NCI-H1417 treated with DMSO at 0.1 percent for 48 hours (cell line): ENCODE measurements around the gene FBXW2.
A peak's percentile ranks its signal among the peaks of the same experiment; 100 is the strongest.
"Not testable (repeated sequence)": the region's sequence is repeated elsewhere in the genome, so short reads cannot be mapped to it uniquely, and the experiment has no call there.

Experiments used
- DNase-seq: peaks from one replicate; lab custom pipeline; 2025; lab: John Stamatoyannopoulos, UW

FBXW2 gene, protein sequence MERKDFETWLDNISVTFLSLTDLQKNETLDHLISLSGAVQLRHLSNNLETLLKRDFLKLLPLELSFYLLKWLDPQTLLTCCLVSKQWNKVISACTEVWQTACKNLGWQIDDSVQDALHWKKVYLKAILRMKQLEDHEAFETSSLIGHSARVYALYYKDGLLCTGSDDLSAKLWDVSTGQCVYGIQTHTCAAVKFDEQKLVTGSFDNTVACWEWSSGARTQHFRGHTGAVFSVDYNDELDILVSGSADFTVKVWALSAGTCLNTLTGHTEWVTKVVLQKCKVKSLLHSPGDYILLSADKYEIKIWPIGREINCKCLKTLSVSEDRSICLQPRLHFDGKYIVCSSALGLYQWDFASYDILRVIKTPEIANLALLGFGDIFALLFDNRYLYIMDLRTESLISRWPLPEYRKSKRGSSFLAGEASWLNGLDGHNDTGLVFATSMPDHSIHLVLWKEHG

DNA sequence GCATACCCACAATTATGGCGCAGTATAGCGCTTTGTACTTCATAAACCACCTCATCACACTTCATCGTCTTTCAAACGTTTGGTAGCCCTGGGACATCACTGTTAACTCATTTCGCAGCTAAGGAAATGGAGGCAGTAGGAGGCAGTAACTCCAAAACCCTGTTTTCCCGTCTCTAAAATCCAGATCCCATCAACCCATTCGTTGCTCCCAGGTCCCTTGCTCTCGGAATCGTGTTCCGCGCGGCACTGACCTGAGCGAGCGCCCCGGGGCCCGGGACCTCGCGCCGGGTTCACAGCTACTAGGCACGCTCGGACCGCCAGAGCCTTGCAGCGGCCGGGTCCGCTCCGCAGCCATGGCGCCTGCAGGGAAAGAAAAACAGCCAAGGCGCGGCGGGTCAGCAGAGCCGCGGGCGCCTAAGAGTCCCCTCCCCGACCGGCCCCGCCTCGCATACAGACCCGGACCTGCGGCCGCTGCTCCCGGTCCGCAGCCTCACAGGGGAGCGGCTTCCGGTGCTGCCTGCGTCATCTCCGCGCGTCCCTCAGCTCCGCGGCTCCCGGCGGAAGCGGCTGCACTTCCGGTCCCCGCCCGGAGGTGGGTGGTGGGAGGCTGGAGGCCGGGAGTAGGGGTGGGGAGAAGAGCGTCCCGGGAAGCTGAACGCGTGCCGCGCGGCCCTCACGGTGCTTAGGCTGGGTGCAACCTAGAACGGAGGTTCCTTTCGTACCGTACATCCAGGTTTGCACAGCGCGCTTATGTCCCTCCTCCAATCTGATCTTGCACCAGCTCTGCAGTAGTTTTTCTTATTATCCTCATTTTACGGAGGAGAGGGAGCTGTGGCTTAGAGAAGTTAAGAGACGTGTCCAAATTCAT, at the start of gene FBXW2:
Gene FBXW2, minus strand, starts transcription at position 519 of the 868 bp plus-strand sequence. CDS start 5,158 bp downstream, outside the sequence.
- peak; percentile 24 for DNase-seq

DNA sequence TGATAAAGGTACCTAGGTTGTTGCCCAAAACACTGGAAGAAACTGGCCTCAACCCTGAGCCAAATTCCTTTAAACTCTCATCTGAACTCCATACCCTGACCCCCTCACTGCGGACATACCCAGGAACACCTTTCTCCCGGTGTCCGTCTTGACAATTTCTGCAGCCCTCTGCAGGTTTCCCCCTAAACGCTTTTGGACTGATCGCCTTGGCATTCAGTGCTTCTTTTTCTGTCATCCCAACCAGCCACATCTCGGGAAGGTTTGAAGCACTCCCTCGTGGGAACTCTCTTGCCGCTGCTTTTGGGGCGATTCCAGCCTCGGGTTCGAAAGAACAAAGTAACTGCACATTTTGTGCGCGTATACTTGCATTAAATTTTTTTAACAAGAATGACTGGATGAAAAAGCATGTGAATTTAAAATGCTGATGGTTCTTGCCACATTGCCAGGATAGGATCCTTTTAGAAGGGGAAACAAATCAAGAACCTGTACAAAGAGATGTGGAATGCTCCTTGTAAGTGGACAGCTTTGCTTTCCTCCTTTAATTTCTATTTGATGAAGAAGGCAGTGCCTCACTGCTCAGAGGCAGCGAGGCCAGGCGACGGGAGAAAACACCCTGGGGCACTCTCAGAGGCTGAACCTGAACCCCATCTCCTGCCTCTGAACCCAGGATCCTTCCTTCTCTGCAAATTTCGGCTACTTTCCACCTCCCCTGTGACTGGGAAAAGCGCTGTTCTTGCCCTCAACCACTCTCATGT, 48.9 kb upstream of the FBXW2 start:
- no peak for DNase-seq

DNA sequence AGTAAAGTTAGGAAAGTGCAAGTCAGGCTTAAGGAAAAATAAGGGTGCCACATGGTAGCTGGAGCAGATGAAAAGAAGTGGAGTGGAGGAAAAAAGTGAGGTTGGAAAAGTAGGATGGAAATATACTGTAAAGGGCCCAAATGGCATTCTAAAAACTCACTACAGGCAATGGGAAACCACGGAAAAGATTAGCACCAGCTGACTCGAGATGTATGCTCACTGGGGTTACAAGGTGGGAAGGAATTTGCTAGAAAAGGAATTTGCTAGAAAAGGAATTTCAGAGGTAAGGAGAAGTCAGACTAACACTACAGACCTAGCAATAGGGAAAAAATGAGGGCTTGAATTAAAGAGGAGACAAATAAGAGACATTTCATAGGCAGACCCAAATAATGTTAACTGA, 45.9 kb upstream of the FBXW2 start:
- DNase-seq: no peak

DNA sequence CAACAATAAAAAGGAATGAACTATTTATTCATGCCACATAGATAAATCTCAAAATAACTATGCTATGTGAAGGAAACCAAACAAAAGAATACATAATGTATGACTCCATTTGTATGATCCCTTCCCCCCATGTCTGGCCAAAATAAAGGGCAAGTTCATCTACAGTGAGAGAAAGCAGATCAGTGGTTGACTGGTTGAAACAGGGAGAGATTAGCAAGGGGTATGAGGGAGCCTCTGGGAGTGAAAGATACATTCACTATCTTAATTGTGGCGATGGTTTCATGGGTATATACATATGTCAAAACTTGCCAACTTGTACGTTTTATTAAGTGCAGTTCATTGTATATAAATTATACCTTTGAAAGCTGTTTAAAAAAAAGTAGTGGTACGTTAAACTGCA, 44.7 kb upstream of the FBXW2 start:
- no peak for DNase-seq

DNA sequence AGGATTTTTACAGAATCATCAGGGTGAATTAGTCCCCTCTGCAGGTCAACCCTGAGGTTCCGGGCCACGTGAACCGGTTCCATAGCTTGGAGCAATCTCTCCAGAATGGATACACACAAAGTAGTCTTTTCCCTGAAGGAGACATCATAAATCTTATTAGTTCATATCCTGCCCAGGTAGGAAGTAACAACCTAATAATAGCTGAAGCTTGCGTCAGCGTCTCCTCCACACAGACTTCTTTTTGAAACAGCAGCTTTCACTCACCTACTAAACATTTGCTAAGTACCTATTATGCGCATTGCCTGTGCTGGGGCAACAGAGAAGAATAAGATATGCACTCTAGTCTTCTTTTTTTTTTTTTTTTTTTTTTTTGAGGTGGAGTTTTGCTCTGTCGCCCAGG, 40.1 kb upstream of the FBXW2 start:
- DNase-seq: no peak

DNA sequence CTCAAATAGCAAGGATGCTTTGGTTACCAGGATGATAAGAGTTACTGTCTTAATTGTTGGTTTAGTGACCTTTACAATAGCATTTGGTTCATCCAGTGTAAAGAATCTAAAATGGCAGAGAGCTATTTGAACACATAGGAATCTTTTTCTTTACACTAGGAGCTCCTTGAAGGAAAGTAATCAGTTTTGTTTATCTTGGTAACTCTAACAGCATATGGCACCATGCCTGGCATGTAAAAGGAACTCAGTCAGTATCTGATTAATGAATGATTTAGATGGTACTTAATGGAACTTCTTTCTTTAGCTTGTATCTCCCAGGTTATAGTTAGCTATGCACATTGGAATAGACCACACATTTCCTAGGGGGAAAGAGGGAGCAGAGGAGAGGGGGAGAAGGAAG, 39.6 kb upstream of the FBXW2 start:
- no peak for DNase-seq

DNA sequence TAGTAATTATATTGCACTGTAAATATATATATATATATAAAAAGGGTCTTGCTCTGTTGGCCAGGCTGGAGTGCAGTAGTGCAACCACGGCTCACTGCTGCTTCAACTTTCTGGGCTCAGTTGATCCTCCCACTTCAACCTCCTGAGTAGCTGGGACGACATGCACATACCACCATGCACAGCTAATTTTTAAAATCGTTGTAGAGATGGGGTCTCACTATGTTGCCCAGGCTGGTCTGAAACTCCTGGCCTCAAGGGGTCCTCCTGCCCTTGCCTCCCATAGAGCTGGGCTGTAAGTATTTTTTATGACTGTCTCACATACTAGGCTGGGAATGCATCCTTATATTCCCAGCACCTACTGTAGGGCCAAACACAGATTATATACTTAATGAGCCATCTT, 37.6 kb upstream of the FBXW2 start:
- DNase-seq: no peak

DNA sequence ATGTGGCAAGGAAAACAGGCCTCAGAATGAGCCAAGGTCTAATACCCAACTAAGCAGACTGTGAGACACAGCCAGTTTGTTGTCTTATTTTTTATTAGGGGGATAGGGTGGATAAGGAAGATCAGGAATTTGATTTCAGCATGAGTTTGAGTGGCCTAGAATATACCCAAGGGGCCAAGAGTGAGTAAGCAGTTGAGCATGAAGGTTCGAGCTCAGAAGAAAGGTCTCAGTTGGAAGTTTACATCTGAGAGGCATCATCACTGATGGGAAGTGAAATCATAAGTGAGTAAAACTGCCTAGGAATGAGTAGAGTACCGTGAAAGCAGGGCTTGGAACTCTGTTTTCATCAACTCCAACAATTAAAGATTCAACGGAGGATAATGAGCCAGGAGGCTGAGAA, 36.9 kb upstream of the FBXW2 start:
- no peak for DNase-seq

DNA sequence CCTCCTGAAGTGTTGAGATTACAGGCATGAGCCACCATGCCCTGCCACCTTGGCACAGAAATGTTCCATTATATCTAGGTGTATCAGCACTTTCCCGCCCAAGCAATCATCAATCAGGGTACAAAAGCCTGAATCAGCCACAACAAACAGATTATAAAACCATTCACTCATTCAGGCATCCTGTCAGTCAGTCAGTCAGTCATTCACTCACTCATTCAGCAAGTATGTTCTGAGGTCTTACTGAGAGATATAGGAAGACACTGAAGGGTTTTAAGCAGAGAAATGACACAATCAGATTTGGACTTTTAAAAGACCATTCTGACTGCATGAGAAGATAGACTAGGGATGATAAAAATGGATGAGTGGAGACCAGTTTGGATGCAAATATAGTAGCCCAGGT, 36.4 kb upstream of the FBXW2 start:
- no peak for DNase-seq

DNA sequence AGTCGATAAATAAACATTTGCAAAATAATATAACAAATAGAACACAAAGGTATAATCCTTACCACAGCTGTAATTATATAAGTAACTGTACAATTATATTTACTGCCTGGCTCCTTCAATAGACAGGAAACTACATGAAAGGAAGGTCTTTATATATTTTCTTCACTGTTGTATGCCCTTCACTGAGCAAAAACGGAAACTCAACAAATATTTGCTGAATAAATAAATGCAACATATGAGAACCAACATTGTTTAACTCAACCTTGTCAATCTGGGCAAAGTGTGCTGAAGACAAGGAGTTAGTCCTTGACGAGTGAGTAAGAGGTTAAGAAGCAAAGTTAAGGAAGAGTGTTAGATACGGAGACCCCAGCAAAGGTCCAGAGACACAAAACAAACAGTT, 26.9 kb upstream of the FBXW2 start:
- peak; percentile 46 for DNase-seq

DNA sequence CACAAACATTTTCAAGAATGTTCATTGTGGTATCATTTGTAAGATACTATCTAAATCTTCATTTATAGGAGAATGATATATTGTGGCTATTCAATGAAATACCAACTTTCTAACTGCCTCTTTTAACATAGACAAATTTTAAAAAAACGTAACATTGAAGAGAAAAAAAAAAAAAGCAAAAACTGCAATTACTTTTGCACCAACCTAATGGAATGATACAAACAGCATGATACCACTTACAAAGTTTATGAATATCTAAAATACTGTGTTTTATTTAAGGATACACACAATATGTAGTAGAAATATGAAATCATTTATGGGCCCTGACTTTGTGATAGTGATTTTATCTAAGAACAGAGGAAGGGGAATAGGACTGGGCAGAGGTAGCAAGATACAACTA, 25.4 kb upstream of the FBXW2 start:
- DNase-seq: no peak

DNA sequence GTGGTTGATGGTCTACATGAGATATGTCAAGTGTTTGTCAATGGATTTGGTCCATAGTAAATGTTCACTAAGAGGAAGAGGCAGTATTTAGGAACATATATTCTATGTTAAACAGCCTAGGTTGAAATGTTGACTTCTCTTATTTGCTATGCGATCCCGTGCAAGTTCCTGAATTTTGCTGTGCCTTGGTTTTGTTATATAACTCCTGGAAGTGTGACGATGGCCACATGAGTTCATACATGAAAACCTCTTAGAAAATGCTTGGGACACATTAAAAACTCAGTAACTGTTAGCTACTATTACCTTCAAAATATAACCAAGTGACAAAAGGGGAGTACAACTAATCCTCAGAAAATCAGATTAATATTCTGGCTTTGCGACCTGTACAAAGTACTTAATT, 21.9 kb upstream of the FBXW2 start:
- DNase-seq: no peak

DNA sequence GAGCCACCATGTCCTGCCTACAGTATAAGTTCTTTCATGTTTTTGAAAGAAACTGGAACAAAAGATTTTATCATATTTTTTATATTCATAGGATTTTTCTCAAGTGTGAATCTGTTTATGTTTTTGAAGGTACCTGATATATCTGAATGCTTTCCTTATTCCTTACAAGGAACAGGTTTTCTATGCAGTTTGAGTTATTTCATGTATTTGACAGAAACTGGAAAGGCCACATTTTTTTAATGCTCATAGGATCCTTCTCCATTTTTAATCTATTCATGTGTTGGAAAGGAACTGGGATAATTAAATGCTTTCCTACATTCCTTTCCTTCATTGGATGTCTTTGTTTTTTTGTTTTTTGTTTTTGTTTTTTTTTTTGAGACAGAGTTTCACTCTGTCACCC, 15.7 kb upstream of the FBXW2 start:
- no peak for DNase-seq

DNA sequence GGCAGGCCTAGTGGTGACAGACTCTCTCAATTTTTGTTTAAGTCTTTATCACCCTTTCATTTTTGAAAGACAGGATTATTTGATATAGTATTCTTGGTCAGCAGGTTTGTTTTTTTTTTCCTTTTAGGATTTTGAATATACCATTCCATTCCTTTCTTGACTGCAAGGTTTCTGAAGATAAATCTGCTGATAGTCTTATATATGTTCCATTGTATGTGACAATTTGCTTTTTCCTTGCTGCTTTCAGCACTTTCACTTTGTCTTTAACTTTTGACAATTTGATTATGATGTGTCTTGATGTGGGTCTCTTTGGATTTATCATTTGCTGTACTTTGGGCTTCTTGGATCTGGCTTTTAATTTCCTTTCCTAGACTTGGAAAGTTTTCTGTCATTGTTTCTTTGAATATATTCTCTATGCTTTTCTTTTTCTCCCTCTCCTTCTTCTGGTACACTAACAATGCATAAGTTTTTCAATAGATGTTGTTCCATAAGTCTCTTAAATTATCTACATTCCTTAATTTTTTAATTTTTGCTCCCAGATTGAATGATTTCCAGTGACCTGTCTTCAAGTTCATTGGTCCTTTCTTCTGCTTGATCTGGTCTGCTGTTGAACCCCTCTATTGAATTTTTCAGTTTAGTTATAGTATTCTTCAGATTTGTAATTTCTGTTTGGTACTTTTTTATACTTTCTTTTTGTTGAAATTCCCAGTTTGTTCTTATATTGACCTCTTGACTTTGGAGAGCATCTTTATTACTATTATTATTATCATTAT, 14.6 kb upstream of the FBXW2 start:
- no peak for DNase-seq

DNA sequence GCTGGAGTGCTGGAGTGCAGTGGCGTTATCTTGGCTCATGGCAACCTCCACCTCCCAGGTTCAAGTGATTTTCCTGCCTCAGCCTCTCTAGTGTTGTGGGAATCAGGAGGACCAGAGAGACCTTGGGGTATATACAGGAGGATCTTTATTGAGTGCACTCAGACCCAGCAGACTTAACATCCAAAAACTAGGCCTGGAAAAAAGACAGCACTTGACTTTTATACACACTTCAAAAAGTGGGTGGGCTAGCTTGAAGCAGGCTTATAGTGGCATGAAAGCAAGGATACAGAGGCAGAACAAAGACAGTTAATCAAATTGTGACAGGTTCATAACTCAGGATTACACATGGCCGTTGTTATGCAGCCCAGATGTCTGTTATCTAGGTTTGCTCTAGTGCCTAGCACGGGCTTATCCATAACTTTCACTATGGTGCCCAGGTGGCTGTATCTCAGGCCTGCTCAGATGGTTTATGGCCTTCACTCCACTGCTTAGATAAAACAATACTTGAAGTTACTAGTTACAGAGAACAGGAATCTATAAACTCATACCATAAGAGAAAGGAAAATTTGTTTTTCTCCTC, 11.7 kb upstream of the FBXW2 start:
- DNase-seq: not testable (repeated sequence)

DNA sequence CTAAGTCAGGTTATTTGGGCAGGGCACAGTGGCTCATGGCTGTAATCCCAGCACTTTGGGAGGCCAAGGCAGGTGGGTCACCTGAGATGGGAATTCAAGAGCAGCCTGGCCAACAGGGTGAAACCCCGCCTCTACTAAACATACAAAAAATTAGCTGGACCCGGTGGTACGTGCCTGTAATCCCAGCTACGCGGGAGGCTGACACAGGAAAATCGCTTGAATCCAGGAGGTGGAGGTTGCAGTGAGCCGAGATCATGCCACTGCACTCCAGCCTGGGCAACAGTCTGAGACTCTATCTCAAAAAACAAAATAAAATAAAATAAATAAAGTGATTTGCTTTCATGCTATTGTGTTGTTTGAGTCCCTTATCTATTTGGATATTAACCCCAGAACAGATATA, 8.2 kb upstream of the FBXW2 start:
- no peak for DNase-seq

DNA sequence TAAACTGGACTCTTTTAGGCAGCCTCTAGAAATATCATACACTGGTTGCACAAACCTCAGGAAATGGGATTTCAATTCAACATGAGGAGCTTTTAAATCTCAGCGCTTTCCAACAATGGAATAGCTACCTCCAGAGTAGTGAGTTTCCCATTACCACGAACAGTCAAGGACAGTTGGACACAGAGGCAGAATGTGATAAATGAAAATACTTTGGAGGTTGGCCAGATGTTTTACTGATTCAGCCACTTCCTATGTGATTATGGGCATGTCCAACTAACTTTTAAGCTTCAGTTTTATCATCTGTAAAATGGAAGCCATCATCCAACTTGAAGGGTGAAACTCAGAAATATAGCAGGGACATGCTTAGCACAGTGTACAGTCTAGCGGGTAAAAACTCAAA, 2.1 kb downstream of the FBXW2 start:
- no peak for DNase-seq

DNA sequence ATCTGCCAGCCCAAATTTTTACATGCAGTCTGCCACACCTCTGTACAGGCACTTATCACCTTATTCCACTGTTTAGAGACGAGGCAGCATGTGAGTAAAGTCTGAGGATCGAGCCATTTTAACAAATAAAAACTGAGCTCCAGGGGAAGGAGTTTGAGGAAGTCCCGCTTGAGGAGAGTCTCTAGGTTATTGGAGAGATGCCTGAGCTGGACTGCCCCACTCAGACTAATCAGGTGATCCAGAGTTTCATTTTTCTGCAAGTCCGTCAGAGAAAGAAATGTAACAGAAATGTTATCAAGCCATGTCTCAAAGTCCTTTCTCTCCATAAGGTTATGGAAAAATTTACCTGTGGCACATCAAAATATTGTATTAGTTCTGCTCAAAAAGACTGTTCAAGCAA, 5.3 kb downstream of the FBXW2 start:
- no peak for DNase-seq

DNA sequence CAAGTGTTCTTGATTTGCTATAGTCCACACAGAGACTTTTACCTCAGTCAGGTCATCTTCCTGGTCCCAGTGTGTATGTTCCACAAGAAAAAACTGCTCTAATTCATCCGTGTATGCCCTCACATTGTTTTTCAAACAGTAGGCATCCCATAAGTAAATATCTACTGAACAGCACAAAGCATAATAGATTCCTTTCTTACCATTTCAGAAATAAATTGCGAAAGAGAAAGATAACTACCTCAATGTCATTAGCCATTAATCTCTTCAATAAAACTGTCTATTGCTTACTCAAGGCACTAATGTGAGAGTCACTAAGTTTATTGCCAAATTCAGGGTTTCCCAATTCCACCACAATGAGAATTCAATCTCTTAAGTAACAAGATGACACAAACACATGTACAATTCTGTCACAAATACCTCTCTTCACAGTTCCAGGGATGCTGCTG, 9.6 kb downstream of the FBXW2 start:
- DNase-seq: no peak

DNA sequence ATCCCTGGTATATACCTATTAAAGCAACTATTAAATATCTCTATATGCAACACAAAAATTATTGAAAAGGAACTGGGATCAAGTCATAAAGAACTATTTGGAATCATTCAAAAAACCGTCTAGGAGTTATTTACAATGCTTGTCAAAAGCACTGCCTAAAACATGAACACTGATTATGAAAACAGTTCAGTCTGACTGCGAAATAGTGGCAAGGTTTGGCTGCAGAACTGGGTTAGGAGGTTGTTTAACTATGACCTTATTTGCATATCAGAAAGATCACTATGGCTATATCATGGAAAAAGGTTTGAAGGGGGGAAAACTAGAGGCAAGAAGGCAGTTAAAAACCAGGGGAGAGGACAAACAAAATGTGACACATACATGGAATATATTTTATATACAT, 12.0 kb downstream of the FBXW2 start:
- DNase-seq: no peak

DNA sequence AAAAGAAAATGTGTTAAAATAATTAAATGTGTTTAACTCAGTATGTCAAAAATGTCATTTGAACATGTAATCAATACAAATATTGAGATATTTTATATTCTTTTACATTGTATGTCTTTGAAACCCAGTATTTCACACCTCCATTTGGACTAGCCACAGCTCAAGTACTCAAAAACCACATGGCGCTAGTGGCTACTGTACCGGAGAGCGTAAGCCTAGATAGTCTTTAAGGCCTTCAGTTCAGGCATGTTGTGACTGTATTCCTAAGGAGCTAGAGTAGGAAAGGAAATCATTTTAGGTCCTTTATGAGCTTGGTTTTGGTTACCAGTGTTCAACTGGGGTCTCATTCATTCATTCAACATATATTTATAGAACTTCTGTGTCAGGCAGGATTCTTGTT, 12.8 kb downstream of the FBXW2 start:
- DNase-seq: no peak
